ENCODE data around the gene AR.

The AR gene, protein sequence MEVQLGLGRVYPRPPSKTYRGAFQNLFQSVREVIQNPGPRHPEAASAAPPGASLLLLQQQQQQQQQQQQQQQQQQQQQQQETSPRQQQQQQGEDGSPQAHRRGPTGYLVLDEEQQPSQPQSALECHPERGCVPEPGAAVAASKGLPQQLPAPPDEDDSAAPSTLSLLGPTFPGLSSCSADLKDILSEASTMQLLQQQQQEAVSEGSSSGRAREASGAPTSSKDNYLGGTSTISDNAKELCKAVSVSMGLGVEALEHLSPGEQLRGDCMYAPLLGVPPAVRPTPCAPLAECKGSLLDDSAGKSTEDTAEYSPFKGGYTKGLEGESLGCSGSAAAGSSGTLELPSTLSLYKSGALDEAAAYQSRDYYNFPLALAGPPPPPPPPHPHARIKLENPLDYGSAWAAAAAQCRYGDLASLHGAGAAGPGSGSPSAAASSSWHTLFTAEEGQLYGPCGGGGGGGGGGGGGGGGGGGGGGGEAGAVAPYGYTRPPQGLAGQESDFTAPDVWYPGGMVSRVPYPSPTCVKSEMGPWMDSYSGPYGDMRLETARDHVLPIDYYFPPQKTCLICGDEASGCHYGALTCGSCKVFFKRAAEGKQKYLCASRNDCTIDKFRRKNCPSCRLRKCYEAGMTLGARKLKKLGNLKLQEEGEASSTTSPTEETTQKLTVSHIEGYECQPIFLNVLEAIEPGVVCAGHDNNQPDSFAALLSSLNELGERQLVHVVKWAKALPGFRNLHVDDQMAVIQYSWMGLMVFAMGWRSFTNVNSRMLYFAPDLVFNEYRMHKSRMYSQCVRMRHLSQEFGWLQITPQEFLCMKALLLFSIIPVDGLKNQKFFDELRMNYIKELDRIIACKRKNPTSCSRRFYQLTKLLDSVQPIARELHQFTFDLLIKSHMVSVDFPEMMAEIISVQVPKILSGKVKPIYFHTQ

GRCh38 chrX:67543818-67544217, at the start of gene AR:
Gene AR, plus strand, starts transcription at chrX:67544021. Its CDS starts 1,126 bp downstream, at chrX:67545147.
- H3K9ac ChIP-seq (ENCODE audit: insufficient read length): no peak within 1 kb of the TSS
- H3K27ac ChIP-seq: no peak within 1 kb of the TSS
- H3K9me3 ChIP-seq (ENCODE audit: low read depth, low read length): no peaks in the 10 kb centered on the region
- TF ChIP-seq POLR2AphosphoS5 (IDR thresholded peaks at IDR 0.05; ENCODE audit: borderline replicate concordance, low read depth, low read length) (no peak), EZH2 (IDR thresholded peaks at IDR 0.05) (no peak), FOXP2 (optimal IDR thresholded peaks at IDR 0.05; ENCODE audit: control extremely low read depth, extremely low read length, insufficient read depth) (no peak)
- peak within 1 kb of the TSS; percentile 81 for H3K4me3 ChIP-seq
- no peaks in the 10 kb centered on the region for H3K36me3 ChIP-seq (ENCODE audit: insufficient read depth, low read length)
- no peak for DNase-seq (ENCODE audit: low read depth, low spot score)

DNA sequence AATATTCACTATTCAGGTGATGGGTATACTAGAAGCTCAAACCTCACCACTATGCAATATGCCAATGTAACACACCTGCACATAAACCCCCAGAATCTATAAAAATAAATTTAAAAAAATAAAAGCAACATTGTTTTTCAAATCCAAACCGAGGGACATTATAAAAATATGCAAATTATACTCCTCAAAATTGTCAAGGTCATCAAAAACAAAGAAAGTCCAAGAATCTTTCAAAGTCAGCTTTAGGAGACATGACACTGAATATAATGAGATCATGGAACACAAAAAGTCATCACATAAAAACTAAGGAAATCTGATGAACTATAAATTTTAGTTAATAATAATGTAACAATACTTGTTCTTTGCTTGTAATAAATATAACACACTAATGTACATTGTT, 43.2 kb upstream of the AR start:
- Histone ChIP-seq H3K9ac (ENCODE audit: insufficient read length) (no peak overlapping the region), H3K4me3 (no peak overlapping the region), H3K36me3 (ENCODE audit: insufficient read depth, low read length) (no peaks in the 10 kb centered on the region), H3K27ac (no peak overlapping the region), H3K9me3 (ENCODE audit: low read depth, low read length) (no peaks in the 10 kb centered on the region)
- TF ChIP-seq FOXP2 (optimal IDR thresholded peaks at IDR 0.05; ENCODE audit: control extremely low read depth, extremely low read length, insufficient read depth) (no peak), POLR2AphosphoS5 (IDR thresholded peaks at IDR 0.05; ENCODE audit: borderline replicate concordance, low read depth, low read length) (no peak), EZH2 (IDR thresholded peaks at IDR 0.05) (no peak)
- no peak for DNase-seq (ENCODE audit: low read depth, low spot score)

DNA sequence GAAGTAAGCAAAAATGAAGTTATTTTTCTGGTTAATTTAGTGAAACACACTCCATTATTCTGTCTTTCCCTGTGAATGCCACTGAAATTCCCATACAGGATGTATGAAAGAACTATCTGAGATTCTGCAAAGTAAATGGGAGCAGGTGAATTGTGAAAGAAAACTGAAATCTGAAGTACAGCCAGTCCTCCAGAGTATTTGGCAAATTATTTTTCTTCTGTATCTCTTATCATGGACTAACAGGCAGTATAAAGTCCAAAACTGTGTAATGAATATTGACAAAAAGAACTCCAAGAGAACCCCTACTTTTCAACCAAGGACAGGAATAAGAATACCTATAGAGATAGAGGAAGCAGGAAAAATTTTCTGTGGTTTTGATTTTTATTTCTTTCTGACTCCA, 40.8 kb upstream of the AR start:
- Histone ChIP-seq H3K36me3 (ENCODE audit: insufficient read depth, low read length) (no peaks in the 10 kb centered on the region), H3K9ac (ENCODE audit: insufficient read length) (no peak overlapping the region), H3K9me3 (ENCODE audit: low read depth, low read length) (no peaks in the 10 kb centered on the region), H3K27ac (no peak overlapping the region), H3K4me3 (no peak overlapping the region)
- no peak for DNase-seq (ENCODE audit: low read depth, low spot score)
- no peak for TF ChIP-seq EZH2 (IDR thresholded peaks at IDR 0.05)
- TF ChIP-seq POLR2AphosphoS5 (IDR thresholded peaks at IDR 0.05; ENCODE audit: borderline replicate concordance, low read depth, low read length): no peak
- no peak for TF ChIP-seq FOXP2 (optimal IDR thresholded peaks at IDR 0.05; ENCODE audit: control extremely low read depth, extremely low read length, insufficient read depth)

- H3K36me3 ChIP-seq (ENCODE audit: insufficient read depth, low read length): no peaks in the 10 kb centered on the region
- no peak overlapping the region for H3K4me3 ChIP-seq
- no peak for TF ChIP-seq FOXP2 (optimal IDR thresholded peaks at IDR 0.05; ENCODE audit: control extremely low read depth, extremely low read length, insufficient read depth)
- TF ChIP-seq POLR2AphosphoS5 (IDR thresholded peaks at IDR 0.05; ENCODE audit: borderline replicate concordance, low read depth, low read length): no peak
- no peak for TF ChIP-seq EZH2 (IDR thresholded peaks at IDR 0.05)
- no peaks in the 10 kb centered on the region for H3K9me3 ChIP-seq (ENCODE audit: low read depth, low read length)
- no peak overlapping the region for H3K27ac ChIP-seq
- no peak overlapping the region for H3K9ac ChIP-seq (ENCODE audit: insufficient read length)
- no peak for DNase-seq (ENCODE audit: low read depth, low spot score)
These were observed 40.4 kb upstream of the AR start for GRCh38 chrX:67503453-67503852.

- H3K4me3 ChIP-seq: no peak overlapping the region
- no peaks in the 10 kb centered on the region for H3K9me3 ChIP-seq (ENCODE audit: low read depth, low read length)
- no peak overlapping the region for H3K27ac ChIP-seq
- no peaks in the 10 kb centered on the region for H3K36me3 ChIP-seq (ENCODE audit: insufficient read depth, low read length)
- DNase-seq (ENCODE audit: low read depth, low spot score): no peak
- TF ChIP-seq POLR2AphosphoS5 (IDR thresholded peaks at IDR 0.05; ENCODE audit: borderline replicate concordance, low read depth, low read length): no peak
- TF ChIP-seq FOXP2 (optimal IDR thresholded peaks at IDR 0.05; ENCODE audit: control extremely low read depth, extremely low read length, insufficient read depth): no peak
- TF ChIP-seq EZH2 (IDR thresholded peaks at IDR 0.05): no peak
- no peak overlapping the region for H3K9ac ChIP-seq (ENCODE audit: insufficient read length)
These were observed 23.1 kb upstream of the AR start for GRCh38 chrX:67520671-67521070.

DNA sequence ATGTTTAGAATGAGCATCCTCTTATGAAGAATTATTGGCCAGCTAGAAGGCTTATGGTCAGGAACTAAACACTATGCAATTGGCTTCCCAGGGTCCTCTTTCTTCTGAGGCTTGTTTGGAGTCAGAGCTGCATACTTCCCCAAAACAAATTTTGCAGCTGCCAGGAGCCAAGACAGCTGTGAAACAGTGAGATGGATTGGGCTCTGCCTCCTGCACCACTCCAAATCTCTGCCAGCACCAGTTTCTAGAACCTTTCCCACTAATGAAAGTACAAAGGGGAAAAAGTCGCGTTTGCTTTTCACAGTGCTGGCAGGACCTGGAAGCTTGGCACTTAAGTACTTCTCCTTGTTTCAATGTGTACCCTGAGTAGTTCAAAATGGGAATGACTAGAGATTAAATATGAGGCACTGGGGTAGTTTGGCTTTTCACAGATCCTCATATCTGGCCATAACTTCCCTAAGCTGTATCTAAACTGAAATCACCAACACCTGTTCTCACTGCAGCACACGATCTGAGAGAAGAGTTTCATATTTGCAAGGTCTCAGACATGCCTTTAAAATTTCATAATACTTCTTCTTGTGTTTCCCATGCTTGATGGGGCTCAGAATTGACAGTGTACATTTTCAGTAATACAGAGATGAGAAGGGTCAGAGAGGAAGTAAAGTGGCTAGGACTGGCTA, 20.7 kb upstream of the AR start:
- H3K9me3 ChIP-seq (ENCODE audit: low read depth, low read length): no peaks in the 10 kb centered on the region
- no peak for DNase-seq (ENCODE audit: low read depth, low spot score)
- no peak for TF ChIP-seq EZH2 (IDR thresholded peaks at IDR 0.05)
- no peak for TF ChIP-seq FOXP2 (optimal IDR thresholded peaks at IDR 0.05; ENCODE audit: control extremely low read depth, extremely low read length, insufficient read depth)
- no peak for TF ChIP-seq POLR2AphosphoS5 (IDR thresholded peaks at IDR 0.05; ENCODE audit: borderline replicate concordance, low read depth, low read length)
- H3K27ac ChIP-seq: no peak overlapping the region
- H3K36me3 ChIP-seq (ENCODE audit: insufficient read depth, low read length): no peaks in the 10 kb centered on the region
- H3K4me3 ChIP-seq: no peak overlapping the region
- H3K9ac ChIP-seq (ENCODE audit: insufficient read length): no peak overlapping the region

- Histone ChIP-seq H3K9me3 (ENCODE audit: low read depth, low read length) (no peaks in the 10 kb centered on the region), H3K36me3 (ENCODE audit: insufficient read depth, low read length) (no peaks in the 10 kb centered on the region), H3K27ac (no peak overlapping the region), H3K4me3 (no peak overlapping the region), H3K9ac (ENCODE audit: insufficient read length) (no peak overlapping the region)
- no peak for TF ChIP-seq POLR2AphosphoS5 (IDR thresholded peaks at IDR 0.05; ENCODE audit: borderline replicate concordance, low read depth, low read length)
- no peak for TF ChIP-seq EZH2 (IDR thresholded peaks at IDR 0.05)
- TF ChIP-seq FOXP2 (optimal IDR thresholded peaks at IDR 0.05; ENCODE audit: control extremely low read depth, extremely low read length, insufficient read depth): no peak
- DNase-seq (ENCODE audit: low read depth, low spot score): no peak
These were observed 19.9 kb upstream of the AR start for GRCh38 chrX:67523932-67524331.

- no peaks in the 10 kb centered on the region for H3K36me3 ChIP-seq (ENCODE audit: insufficient read depth, low read length)
- no peaks in the 10 kb centered on the region for H3K9me3 ChIP-seq (ENCODE audit: low read depth, low read length)
- DNase-seq (ENCODE audit: low read depth, low spot score): no peak
- TF ChIP-seq FOXP2 (optimal IDR thresholded peaks at IDR 0.05; ENCODE audit: control extremely low read depth, extremely low read length, insufficient read depth): no peak
- no peak for TF ChIP-seq POLR2AphosphoS5 (IDR thresholded peaks at IDR 0.05; ENCODE audit: borderline replicate concordance, low read depth, low read length)
- no peak for TF ChIP-seq EZH2 (IDR thresholded peaks at IDR 0.05)
- no peak overlapping the region for H3K9ac ChIP-seq (ENCODE audit: insufficient read length)
- H3K27ac ChIP-seq: no peak overlapping the region
- no peak overlapping the region for H3K4me3 ChIP-seq
These were observed 19.4 kb upstream of the AR start for GRCh38 chrX:67524428-67524827.

All from SK-N-MC (cell line).